ENCODE measurements around the gene SEMA4A.

- TF ChIP-seq, protein P1, sequence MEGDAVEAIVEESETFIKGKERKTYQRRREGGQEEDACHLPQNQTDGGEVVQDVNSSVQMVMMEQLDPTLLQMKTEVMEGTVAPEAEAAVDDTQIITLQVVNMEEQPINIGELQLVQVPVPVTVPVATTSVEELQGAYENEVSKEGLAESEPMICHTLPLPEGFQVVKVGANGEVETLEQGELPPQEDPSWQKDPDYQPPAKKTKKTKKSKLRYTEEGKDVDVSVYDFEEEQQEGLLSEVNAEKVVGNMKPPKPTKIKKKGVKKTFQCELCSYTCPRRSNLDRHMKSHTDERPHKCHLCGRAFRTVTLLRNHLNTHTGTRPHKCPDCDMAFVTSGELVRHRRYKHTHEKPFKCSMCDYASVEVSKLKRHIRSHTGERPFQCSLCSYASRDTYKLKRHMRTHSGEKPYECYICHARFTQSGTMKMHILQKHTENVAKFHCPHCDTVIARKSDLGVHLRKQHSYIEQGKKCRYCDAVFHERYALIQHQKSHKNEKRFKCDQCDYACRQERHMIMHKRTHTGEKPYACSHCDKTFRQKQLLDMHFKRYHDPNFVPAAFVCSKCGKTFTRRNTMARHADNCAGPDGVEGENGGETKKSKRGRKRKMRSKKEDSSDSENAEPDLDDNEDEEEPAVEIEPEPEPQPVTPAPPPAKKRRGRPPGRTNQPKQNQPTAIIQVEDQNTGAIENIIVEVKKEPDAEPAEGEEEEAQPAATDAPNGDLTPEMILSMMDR (IDR thresholded peaks at IDR 0.05): no peak
- TF ChIP-seq POLR2A (IDR thresholded peaks at IDR 0.05): no peak
These were observed 73.4 kb downstream of the SEMA4A start for GRCh38 chr1:156226782-156227181.

Measured in uterus (tissue), 2 donors.